GM08714 (cell line): ENCODE measurements around the gene GDE1.
"Not testable (repeated sequence)": the region's sequence is repeated elsewhere in the genome, so short reads cannot be mapped to it uniquely, and the experiment has no call there.

Experiments used
- H3K4me3 ChIP-seq: fragments of 200-500 bp; sonication (Bioruptor generic); 2 replicates; pipeline ENCODE4 v1.5.1; 2014; ENCODE audit warnings: mild to moderate bottlenecking, low read length, inconsistent platforms
- ZNF274 ChIP-seq: IDR thresholded peaks from 2 replicates; pipeline ENCODE4 v1.6.1; 2012; ENCODE audit warnings: mild to moderate bottlenecking, low read depth, low read length

The GDE1 gene, protein sequence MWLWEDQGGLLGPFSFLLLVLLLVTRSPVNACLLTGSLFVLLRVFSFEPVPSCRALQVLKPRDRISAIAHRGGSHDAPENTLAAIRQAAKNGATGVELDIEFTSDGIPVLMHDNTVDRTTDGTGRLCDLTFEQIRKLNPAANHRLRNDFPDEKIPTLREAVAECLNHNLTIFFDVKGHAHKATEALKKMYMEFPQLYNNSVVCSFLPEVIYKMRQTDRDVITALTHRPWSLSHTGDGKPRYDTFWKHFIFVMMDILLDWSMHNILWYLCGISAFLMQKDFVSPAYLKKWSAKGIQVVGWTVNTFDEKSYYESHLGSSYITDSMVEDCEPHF

DNA sequence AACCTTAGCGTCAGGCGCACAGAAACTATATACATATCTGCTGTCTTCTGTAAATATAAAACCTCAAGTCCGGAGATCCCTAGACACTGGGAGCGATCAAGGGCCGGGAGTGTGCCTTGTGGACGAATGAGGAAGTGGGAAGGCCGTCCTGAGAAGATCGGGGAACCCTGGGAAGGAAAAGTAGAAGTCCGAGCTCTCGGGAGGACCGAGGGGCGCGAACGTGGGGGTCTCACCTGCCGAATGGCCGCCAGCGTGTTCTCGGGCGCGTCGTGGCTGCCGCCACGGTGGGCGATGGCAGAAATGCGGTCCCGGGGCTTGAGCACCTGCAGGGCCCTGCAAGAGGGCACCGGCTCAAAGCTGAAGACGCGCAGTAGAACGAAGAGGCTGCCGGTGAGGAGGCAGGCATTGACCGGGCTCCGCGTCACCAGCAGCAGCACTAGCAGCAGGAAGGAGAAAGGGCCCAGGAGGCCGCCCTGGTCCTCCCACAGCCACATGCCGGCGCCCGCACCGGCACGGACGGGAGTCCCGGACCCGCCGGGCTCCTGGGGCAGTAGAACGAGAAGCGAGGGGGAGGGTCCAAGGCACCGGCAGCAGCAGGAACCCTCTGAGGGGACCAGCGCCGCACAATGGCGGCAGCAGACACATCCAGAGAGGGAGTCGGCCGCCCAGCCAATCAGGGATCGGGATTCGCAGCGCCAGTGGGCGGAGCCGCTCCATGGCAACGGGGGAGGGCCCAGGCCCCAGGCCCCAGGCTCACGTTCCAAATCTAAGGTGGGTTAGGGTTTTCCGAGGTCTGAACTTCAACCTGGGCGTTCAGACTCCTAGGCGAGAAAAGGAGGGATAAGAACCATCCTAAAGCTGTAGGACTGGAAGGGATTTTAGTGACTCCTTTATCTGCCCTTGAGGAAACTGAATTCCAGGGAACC, at the start of gene GDE1:
TSS of gene GDE1 (minus strand) at position 628 of the 926 bp plus-strand sequence. CDS start at position 494, 134 bp downstream.
- H3K4me3 ChIP-seq = peak within 1 kb of the TSS; percentile 91
- no peak for TF ChIP-seq ZNF274

DNA sequence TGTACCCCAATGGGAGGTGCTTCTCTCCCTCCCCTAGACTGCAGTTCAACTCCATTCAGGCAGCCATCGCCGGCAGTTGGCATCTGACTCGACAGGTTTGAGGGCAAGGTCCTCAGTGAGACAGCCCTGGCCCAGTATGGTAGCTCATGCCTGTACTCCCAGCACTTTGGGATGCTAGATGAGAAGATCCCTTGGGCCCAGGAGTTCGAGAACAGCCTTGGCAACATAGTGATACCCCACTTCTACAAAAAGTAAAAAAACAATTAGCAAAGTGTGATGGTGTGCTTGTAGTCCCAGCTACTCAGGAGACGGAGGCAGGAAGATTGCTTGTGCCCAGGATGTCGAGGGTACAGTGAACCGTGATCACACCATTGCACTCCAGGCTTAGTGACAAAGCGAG, 45.7 kb upstream of the GDE1 start:
- H3K4me3 ChIP-seq = no peak overlapping the region
- no peak for TF ChIP-seq ZNF274

DNA sequence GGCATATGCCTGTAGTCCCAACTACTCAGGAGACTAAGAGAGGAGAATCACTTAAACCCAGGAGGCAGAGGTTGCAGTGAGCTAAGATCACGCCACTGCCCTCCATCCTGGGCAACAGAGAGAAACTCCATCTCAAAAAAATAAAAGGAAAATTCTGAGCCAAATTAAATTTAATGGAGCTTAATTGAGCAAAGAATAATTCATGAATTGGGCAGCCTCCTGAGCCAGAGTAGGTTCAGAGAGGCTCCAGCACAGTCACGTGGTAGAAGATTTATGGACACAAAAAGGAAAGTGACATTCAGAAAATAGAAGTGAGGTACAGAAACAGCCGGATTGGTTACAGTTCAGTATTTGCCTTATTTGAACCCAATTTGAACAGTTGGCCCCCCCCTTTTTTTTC, 44.5 kb upstream of the GDE1 start:
- H3K4me3 ChIP-seq = no peak overlapping the region
- TF ChIP-seq ZNF274 = no peak

DNA sequence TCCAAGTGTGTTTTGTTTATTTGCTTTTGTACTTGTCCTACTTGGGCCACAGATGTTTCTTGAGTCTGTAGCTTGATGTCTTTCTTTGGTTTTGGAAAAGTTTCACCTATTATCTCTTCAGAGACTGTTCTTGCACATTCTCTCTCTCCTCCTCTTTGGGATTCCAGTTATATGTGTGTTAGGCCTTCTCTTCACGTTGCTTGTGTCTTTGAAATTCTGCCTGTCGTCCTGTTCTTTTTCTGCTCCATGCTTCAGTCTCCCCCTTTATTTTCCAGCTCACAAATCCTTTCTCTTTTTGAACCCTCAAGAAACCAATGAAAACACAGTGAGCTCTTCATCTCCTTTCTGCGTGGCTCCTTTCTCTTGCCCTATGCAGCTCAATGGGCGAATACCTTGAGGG, 41.5 kb upstream of the GDE1 start:
- no peak for TF ChIP-seq ZNF274
- no peak overlapping the region for H3K4me3 ChIP-seq

DNA sequence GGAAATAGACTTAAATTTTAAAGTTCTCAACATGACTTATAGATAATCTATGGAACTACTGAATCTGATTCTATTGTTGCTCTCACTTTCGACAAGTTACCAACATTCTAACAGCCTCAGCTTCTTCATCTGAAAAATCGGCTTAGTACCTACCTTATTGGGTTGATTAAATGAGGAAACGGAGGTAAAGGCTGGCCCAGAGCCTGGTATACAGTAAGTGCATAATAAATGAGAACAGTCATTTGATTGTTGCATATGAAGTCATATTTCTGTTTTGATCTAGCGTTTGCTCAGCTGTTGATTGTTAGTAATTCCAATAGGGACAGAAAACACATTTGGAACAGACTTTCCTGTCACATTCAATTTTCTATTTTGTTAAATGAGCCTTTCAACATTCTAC, 38.2 kb upstream of the GDE1 start:
- TF ChIP-seq ZNF274 = no peak
- no peak overlapping the region for H3K4me3 ChIP-seq

DNA sequence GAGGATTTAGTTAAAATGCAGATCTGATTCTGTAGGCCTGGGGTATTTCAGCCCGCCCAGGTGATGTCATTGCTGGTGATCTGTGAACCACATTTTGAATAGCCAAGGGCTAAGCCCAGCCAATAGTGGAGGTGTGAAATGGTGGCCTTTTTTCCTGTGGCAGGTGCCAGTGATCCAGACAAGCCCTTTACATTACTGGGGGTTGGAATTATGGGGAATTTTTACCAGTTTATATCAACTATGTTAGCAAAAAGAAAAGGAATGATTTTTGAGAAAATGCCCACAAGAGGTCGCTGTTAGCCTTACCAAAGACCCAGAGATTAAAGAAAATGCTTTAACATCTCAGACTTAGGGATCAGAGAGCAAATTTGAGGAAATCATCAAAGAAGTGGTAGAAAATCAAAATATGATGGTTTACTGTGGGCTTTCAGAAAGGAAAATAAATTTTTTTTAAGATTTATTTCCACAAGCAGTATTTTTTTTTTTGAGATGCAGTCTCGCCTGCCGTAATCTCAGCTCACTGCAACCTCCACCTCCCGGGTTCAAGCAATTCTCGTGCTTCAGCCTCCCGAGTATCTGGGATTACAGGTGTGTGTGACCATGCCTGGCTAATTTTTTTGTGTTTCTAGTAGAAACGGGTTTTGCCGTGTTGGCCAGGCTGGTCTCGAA, 37.5 kb upstream of the GDE1 start:
- no peak for TF ChIP-seq ZNF274

DNA sequence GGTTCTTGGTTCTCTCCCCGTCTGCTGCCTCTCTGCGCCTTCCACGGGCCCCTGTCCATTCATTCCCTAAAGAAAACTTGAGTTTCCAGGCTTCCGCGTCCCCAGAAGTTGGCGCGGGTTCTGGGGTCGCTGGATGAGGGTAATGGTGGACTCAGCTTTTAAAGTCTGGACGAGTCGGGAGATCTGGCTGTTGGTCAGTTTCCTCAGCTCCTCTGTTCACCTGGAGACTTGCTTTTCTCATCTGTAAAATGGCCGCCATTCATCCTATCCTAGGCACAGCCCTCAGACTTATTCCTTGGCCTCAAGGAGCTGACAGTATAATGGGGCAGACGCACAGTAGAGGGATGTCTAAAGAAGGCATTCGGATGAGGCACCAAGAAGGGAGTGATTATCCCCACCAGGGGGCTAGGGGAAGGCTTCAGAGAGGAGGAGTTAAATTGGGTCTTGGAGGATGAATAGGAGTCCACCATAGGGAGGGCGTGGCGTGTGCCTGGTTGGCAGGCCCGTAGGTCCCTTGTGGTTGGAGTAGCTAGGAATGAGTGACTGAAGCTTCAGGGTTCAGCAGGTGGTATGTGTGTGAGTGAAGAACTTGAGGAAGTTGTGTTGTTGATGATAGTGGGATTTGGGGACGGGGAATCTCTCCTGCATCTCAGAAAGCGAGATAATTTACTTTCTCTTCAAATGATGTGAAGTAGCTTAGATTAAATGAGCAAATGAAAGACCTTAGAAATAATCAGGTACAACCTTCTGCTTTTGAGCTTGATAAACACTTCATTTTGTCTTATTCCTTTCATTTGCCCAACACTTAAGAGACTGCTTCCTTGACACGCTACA, 34.3 kb upstream of the GDE1 start:
- H3K4me3 ChIP-seq = peak overlapping the region; percentile 79
- TF ChIP-seq ZNF274 = no peak

More for the DNA sequence above, 37.5 kb upstream of the GDE1 start:
- no peak overlapping the region for H3K4me3 ChIP-seq

DNA sequence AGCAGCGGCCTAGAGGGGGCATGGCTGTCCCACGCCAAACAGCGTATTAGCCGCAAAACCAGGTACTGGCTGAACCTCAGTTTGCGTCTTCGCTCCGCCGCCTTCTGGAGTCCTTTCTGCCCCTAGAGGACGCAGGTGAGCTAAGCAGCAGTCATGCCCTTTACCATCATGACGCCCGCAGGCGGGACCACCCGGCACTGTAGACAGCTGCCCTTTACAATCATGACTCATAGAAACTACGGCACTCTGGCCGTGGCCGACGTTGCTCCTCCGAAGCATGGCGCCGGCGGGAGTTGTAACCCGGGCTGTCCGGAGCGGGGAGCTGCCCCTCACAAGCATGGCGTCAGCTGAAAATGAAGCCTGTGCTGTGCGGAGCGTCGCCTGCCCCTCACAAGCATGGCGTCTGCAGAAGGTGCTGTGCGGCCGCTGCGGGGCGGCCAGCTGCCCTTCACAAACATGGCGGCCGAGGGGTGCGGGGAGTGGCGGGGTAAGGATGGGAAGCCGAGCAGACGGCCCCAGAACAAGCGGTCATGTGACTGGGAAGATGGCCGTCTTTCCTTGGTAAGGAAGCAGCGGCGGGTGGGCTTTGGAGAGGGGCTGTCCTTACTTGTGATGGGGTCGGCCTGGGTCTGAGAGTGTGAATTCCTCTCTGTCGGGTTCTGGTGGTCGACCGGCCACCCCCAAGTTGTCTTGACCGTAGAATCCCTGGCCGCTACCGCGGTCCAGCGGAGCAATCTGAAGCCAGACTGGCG, 33.5 kb upstream of the GDE1 start, which contains the start of gene VPS35L:
TSS of gene VPS35L (plus strand) at position 518 of the 752 bp plus-strand sequence. CDS start at position 545, 27 bp downstream.
- peak within 1 kb of the TSS; percentile 79 for H3K4me3 ChIP-seq
- no peak for TF ChIP-seq ZNF274

DNA sequence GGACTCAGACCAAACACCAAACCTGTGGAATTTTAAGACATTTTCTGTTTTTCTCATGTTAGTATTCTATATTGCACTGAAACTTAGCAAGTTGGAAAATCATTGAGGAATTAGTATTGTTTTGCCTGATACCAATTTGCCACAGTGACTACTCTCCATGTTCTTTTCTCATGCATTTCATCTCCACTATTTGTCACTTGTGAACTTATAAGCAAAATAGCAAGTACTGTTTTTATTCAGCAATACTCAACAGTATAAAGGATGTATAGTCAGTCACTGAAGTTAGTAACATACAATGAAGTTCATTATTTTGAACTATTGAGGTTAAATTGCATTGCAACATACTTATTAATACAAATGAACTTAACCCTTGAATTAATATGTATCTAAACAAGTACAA, 27.8 kb upstream of the GDE1 start:
- no peak overlapping the region for H3K4me3 ChIP-seq
- no peak for TF ChIP-seq ZNF274

DNA sequence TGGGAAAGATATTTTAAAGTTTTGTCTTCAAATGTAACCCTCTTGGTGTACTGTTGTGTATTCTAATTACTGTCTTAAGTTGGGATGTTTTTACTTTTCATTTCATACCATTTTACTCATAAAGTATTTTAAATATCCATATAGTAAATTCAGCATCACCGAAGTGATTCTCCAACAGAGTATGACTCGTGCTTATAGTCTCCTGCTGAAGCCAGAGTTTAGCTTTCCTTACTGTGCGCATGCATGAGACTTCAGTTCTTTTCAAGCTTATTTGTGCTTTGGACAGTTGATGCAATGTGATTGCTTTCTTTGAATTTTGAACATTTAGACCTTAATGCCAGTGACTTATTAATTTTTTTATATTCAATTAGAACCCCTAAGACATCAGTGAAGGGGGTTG, 26.2 kb upstream of the GDE1 start:
- no peak for TF ChIP-seq ZNF274
- H3K4me3 ChIP-seq = no peak overlapping the region

DNA sequence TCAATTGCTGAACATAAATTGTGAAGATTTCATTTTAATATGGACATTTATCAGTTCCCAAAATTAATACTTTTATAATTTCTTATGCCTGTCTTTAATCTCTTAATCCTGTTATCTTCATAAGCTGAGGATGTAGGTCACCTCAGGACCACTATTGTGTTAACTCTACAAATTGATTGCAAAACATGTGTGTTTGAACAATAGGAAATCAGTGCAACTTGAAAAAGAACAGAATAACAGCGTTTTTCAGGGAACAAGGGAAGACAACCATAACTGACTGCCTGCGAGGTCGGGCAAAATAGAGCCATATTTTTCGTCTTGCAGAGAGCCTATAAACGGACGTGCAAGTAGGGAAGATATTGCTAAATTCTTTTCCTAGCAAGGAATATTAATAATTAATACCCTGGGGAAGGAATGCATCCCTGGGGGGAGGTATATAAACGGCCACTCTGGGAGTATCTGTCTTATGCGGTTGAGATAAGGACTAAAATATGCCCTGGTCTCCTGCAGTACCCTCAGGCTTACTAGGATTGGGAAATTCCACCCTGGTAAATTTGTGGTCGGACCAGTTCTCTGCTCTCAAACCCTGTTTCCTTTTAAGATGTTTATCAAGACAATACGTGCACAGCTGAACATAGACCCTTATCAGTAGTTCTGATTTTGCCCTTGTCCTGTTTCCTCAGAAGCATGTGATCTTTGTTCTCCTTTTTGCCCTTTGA, 21.5 kb upstream of the GDE1 start:
- H3K4me3 ChIP-seq = not testable (repeated sequence)

DNA sequence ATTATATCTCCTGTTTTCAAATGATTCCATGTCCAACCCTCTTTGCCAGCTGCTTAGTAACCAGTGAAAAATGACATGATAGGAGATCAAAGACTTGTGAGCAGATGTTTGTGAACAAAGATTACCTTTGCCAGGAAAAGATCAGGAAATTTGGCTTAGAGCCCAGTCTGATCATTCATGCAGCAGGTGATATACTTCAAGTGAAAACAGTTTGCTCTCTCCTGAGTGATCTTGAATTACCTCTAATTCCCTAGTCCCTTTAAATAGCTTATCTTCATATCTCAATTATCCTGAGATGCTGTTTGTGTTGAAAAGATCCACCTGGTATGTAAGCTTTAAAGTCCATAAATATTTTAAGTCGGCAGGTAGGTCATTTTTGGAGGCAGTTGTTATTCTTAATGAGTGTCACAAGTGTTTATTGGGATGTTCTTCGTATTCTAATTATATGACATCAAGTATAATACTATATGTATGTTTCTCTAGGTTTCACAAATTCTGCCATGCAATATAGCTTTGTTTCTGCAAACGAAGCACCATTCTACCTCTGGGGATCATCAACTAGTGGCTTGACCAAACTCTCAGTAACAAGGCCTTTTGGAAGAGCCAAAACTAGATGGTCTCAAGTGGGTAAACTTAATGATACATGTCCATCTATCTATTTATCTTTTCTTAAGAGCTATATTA, 20.4 kb upstream of the GDE1 start:
- TF ChIP-seq ZNF274 = no peak
- no peak overlapping the region for H3K4me3 ChIP-seq
